Activated B cell treated with CpG ODN at 0.5 μM for 24 hours (primary cell): ENCODE data around the gene MT2A. TPM values are rescaled to one million over a fixed set of nuclear protein-coding genes. Genes with fewer than 3 reads are reported as not detected.

Experiments used
- ATAC-seq: fragments of 200-7000 bp; cut with Tn5 transposase; one replicate; pipeline ENCODE4 v1.10.0; 2021; ENCODE audit warnings: low read depth, mild to moderate bottlenecking, moderate library complexity
- CTCF ChIA-PET: fragments of 350-600 bp; sonication (Branson Sonifier 250); formaldehyde crosslinking; loops from one replicate; lab custom pipeline; 2021; ENCODE audit warnings: antibody characterized with exemption; lab: Charles Lee
- POLR2A ChIA-PET: fragments of 350-600 bp; sonication (Branson Sonifier 250); formaldehyde crosslinking; loops from one replicate; lab custom pipeline; 2021; ENCODE audit warnings: antibody characterized with exemption; lab: Charles Lee
- DNase-seq: peaks from one replicate; pipeline ENCODE4 v3.0.0; 2022
- H3K27ac Mint-ChIP-seq: one replicate; pipeline ENCODE4 v1.8.0; 2020; ENCODE audit warnings: mixed read lengths
- H3K27me3 Mint-ChIP-seq: one replicate; pipeline ENCODE4 v1.8.0; 2021; ENCODE audit warnings: mixed read lengths
- H3K36me3 Mint-ChIP-seq: one replicate; pipeline ENCODE4 v1.8.0; 2021; ENCODE audit warnings: low read depth, mixed read lengths
- H3K4me1 Mint-ChIP-seq: one replicate; pipeline ENCODE4 v1.8.0; 2021; ENCODE audit warnings: mixed read lengths
- H3K4me3 Mint-ChIP-seq: one replicate; pipeline ENCODE4 v1.8.0; 2020; ENCODE audit warnings: mild to moderate bottlenecking, mixed read lengths
- H3K9me3 Mint-ChIP-seq: one replicate; pipeline ENCODE4 v1.8.0; 2020; ENCODE audit warnings: mixed read lengths
- intact Hi-C: fragments of 100-400 bp; cut with micrococcal nuclease; formaldehyde crosslinking; loops from one replicate; pipeline ENCODE4 v1.15.1; 2024
- total RNA-seq: library from RNA; stranded (reverse); gene quantifications from 2 replicates; pipeline ENCODE4 v1.2.3, GENCODE V29; 2022
- TF ChIP-seq, protein P1 (sequence below): fragments of 200-600 bp; IDR thresholded peaks from one replicate; pipeline ENCODE4 v1.8.0; 2022; ENCODE audit warnings: antibody characterized with exemption, mild to moderate bottlenecking

Gene MT2A
- total RNA-seq, 1 donor from 2014 or later: 77.4 TPM

DNA sequence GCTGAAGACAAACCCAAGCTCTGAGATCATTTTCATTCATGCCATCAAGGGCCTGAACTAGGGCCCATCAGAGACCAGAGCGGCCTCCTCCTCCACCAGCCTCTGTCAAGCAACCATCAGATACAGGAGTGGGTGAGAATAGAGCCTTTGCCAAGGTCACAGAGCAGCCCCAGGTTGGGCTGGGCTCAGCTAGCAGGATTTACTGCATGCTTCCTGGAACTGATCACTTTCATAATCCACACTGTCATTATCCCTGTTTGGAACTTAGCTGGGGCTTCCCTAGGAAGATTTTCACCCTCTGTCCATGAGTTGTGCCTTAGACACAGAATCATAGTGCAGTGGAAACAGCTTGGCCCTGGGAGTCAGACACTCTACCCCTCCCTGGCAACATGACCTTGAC lies 38.4 kb upstream of the MT2A start:
- ATAC-seq: no peak
- Mint-ChIP-seq H3K27ac (no peak overlapping the region), H3K9me3 (peaks cover 5% of the 10 kb centered on the region), H3K27me3 (peaks cover 12% of the 10 kb centered on the region), H3K4me3 (no peak overlapping the region), H3K36me3 (no peaks in the 10 kb centered on the region), H3K4me1 (no peaks in the 10 kb centered on the region)
- intact Hi-C loops: loop anchor here (10.0 kb wide), 1 partner anchor 55 kb away; no protein-coding TSS in a partner anchor
- no peak for DNase-seq
- CTCF ChIA-PET: no interaction called here
- TF ChIP-seq, protein P1, sequence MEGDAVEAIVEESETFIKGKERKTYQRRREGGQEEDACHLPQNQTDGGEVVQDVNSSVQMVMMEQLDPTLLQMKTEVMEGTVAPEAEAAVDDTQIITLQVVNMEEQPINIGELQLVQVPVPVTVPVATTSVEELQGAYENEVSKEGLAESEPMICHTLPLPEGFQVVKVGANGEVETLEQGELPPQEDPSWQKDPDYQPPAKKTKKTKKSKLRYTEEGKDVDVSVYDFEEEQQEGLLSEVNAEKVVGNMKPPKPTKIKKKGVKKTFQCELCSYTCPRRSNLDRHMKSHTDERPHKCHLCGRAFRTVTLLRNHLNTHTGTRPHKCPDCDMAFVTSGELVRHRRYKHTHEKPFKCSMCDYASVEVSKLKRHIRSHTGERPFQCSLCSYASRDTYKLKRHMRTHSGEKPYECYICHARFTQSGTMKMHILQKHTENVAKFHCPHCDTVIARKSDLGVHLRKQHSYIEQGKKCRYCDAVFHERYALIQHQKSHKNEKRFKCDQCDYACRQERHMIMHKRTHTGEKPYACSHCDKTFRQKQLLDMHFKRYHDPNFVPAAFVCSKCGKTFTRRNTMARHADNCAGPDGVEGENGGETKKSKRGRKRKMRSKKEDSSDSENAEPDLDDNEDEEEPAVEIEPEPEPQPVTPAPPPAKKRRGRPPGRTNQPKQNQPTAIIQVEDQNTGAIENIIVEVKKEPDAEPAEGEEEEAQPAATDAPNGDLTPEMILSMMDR: no peak
- POLR2A ChIA-PET: no interaction called here

DNA sequence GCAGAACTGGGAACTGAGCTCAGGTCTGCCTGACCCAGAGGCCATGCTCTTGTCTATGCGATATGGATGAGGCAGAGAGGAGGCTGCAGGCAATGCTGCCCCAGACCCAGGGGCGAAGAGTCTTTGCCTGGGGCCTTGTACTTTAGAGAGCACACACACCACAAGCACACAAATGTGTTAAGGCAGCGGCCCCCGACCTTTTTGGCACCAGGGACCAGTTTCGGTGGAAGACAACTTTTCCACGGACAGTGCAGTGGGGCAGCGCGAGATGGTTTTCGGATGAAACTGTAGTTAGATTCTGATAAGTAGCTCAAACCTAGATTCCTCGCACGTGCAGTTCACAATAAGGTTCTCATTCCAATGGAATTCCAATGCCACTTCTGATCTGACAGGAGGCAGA lies 36.9 kb upstream of the MT2A start:
- ChIA-PET POLR2A (no interaction called here), CTCF (no interaction called here)
- DNase-seq: no peak
- Mint-ChIP-seq H3K9me3 (peaks cover 5% of the 10 kb centered on the region), H3K36me3 (no peaks in the 10 kb centered on the region), H3K27ac (no peak overlapping the region), H3K4me1 (no peaks in the 10 kb centered on the region), H3K27me3 (peaks cover 4% of the 10 kb centered on the region), H3K4me3 (no peak overlapping the region)
- ATAC-seq: no peak
- intact Hi-C loops: loop anchor here (10.0 kb wide), 1 partner anchor 57 kb away; no protein-coding TSS in a partner anchor
- TF ChIP-seq, protein P1: no peak

DNA sequence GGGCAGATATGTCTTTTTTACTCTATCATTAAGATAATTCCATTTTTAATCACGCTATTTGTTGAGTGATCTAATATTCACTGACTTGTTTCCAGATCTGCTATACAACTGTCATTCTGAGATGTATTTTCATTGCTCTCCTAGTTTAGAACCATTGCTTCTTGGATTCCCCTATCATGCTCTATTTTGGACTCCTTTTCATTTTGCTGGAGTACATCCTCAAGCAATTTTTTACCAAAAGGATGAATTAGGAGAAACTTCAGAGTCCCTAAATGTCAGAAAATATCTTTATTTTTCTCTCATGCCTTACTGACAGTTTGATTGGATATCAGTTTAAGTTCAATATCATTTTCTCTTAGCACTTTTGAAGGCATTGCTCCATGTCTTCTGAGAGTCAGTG lies 33.8 kb upstream of the MT2A start:
- ChIA-PET CTCF (no interaction called here), POLR2A (no interaction called here)
- Mint-ChIP-seq H3K4me3 (no peak overlapping the region), H3K27me3 (no peaks in the 10 kb centered on the region), H3K4me1 (no peaks in the 10 kb centered on the region), H3K9me3 (peaks cover 5% of the 10 kb centered on the region), H3K36me3 (no peaks in the 10 kb centered on the region), H3K27ac (no peak overlapping the region)
- TF ChIP-seq, protein P1: no peak
- intact Hi-C loops: loop anchor here (5.0 to 10.0 kb wide), 3 partner anchors 60 to 593 kb away; partner anchors contain the start of gene MT1X
- no peak for ATAC-seq
- DNase-seq: no peak

DNA sequence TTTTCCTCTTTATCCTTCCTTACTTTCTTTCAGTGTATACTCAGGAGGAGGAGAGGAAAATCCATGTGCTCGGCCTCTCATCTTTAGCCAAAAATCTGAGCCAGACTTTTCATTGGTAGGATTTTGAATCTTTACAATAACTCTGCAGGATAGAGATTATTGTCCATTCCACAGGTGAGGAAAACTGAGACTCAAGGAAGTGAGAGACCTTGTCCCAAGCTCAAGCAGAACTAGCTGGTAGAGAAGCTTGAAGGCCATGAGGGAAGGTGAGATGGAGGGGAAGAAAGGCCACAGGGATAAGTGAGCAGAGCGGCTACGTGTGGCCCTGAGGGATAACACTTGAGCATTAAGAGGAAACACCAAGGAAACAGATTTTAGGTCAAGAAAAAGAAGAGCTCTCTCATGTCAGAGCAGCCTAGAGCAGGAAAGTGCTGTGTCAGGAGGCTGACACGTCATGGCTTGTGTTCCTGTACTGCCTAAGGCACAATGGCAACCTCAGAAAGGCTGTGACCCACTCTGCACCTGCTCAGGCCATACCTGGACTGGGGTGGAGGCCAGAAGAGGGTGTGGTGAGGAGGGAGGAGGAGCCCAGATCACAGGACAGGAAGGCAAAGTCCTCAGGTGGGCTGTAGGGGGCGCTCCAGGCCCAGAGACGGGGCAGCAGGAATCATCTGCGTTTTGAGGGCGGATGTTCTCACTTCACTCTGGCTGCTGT lies 31.6 kb upstream of the MT2A start:
- intact Hi-C loops: loop anchor here (1.0 to 10.0 kb wide), 5 partner anchors 24 to 591 kb away; partner anchors contain the start of gene MT1X
- peaks cover 5% of the 10 kb centered on the region for H3K9me3 Mint-ChIP-seq
- no peaks in the 10 kb centered on the region for H3K36me3 Mint-ChIP-seq
- TF ChIP-seq, protein P1: no peak
- DNase-seq (peak; percentile 67), ATAC-seq (peak; percentile 96)
- H3K4me1 Mint-ChIP-seq: no peaks in the 10 kb centered on the region
- no peak overlapping the region for H3K27ac Mint-ChIP-seq
- H3K4me3 Mint-ChIP-seq: no peak overlapping the region
- ChIA-PET POLR2A (interaction anchor here (1.0 kb wide), 1 partner anchor 125 kb away, joined by 7 read pairs; no protein-coding TSS in a partner anchor), CTCF (interaction anchor here (0.7 to 2.6 kb wide), 6 partner anchors 24 to 125 kb away, joined by 3 to 34 read pairs (median 3); no protein-coding TSS in a partner anchor)
- peaks cover 3% of the 10 kb centered on the region for H3K27me3 Mint-ChIP-seq

DNA sequence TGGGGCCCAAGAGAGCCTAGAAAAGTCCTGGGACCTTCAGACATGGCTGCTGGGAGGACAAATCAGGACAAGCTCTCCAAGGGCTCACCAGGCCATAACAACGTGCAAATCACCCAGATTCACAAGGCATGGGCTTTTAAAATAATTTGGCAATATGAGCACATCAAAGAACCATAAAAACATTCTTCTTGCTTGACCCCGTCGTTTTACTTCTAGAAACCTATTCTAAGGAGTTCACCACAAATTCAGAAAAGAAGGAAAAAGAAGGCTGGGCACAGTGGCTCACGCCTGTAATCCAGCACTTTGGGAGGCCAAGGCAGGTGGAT lies 31.1 kb upstream of the MT2A start:
- POLR2A ChIA-PET: interaction anchor here (1.0 kb wide), 1 partner anchor 125 kb away, joined by 7 read pairs; no protein-coding TSS in a partner anchor
- H3K36me3 Mint-ChIP-seq: no peaks in the 10 kb centered on the region
- no peak overlapping the region for H3K4me3 Mint-ChIP-seq
- CTCF ChIA-PET: interaction anchor here (0.9 to 2.6 kb wide), 5 partner anchors 23 to 125 kb away, joined by 3 to 34 read pairs (median 3); no protein-coding TSS in a partner anchor
- DNase-seq (no peak), ATAC-seq (no peak)
- TF ChIP-seq, protein P1: no peak
- peaks cover 4% of the 10 kb centered on the region for H3K27me3 Mint-ChIP-seq
- H3K9me3 Mint-ChIP-seq: peaks cover 5% of the 10 kb centered on the region
- no peak overlapping the region for H3K27ac Mint-ChIP-seq
- no peaks in the 10 kb centered on the region for H3K4me1 Mint-ChIP-seq
- intact Hi-C loops: loop anchor here (1.0 to 10.0 kb wide), 5 partner anchors 23 to 590 kb away; partner anchors contain the start of gene MT1X
